Dermis microvascular lymphatic vessel endothelial cell (primary cell): ENCODE results near the gene TRAPPC2L. TPM values are rescaled to one million over a fixed set of nuclear protein-coding genes. Genes with fewer than 3 reads are reported as not detected.
"Not testable (repeated sequence)": the region's sequence is repeated elsewhere in the genome, so short reads cannot be mapped to it uniquely, and the experiment has no call there.

Source experiments
- DNase-seq, 2 donors: peaks; one replicate each; pipeline versions ENCODE4 v3.0.0 to v3.0.0-alpha.2; 2010; ENCODE audit warnings: low read depth in 2 of 2
- total RNA-seq: library from RNA; depleted of rRNA; stranded (reverse); fragments of >200 nt; gene quantifications from 2 replicates; pipeline ENCODE4 v1.2.1, GENCODE V29; 2014

TRAPPC2L gene
- total RNA-seq, 1 donor from 2014 or later = 48.1 TPM

GRCh38 chr16:88818575-88818874 is 38.4 kb upstream of the TRAPPC2L start:
- DNase-seq = no peak

GRCh38 chr16:88819126-88819525 is 37.8 kb upstream of the TRAPPC2L start:
- no peak for DNase-seq

- no peak for DNase-seq
Observed at GRCh38 chr16:88820385-88821025, 36.4 kb upstream of the TRAPPC2L start.

GRCh38 chr16:88821168-88821850 is 35.6 kb upstream of the TRAPPC2L start:
- DNase-seq = no peak

GRCh38 chr16:88822281-88823040 is 34.5 kb upstream of the TRAPPC2L start:
- DNase-seq = no peak

GRCh38 chr16:88823646-88824045 is 33.3 kb upstream of the TRAPPC2L start:
- DNase-seq = not testable (repeated sequence)

GRCh38 chr16:88824256-88825077 is 32.5 kb upstream of the TRAPPC2L start:
- no peak for DNase-seq

GRCh38 chr16:88825146-88825545 is 31.8 kb upstream of the TRAPPC2L start:
- DNase-seq = no peak

- DNase-seq = no peak
Observed at GRCh38 chr16:88826070-88826840, 30.7 kb upstream of the TRAPPC2L start.

- DNase-seq = no peak
Observed at GRCh38 chr16:88827727-88828126, 29.2 kb upstream of the TRAPPC2L start.

GRCh38 chr16:88828711-88829110 is 28.2 kb upstream of the TRAPPC2L start:
- no peak for DNase-seq

- DNase-seq = no peak
Observed at GRCh38 chr16:88830258-88830657, 26.7 kb upstream of the TRAPPC2L start.

- DNase-seq = no peak
Observed at GRCh38 chr16:88830783-88831182, 26.1 kb upstream of the TRAPPC2L start.

- no peak for DNase-seq
Observed at GRCh38 chr16:88831838-88832237, 25.1 kb upstream of the TRAPPC2L start.

GRCh38 chr16:88833086-88833485 is 23.8 kb upstream of the TRAPPC2L start:
- DNase-seq = no peak

GRCh38 chr16:88834670-88835069 is 22.3 kb upstream of the TRAPPC2L start:
- DNase-seq = no peak

- DNase-seq = no peak
Observed at GRCh38 chr16:88835383-88835782, 21.5 kb upstream of the TRAPPC2L start.

GRCh38 chr16:88835818-88836217 is 21.1 kb upstream of the TRAPPC2L start:
- DNase-seq = no peak

- no peak for DNase-seq
Observed at GRCh38 chr16:88836791-88837190, 20.1 kb upstream of the TRAPPC2L start.

GRCh38 chr16:88837806-88838205 is 19.1 kb upstream of the TRAPPC2L start:
- DNase-seq = no peak

- DNase-seq = no peak
Observed at GRCh38 chr16:88838566-88838965, 18.4 kb upstream of the TRAPPC2L start.
